HepG2 (cell line): ENCODE measurements around the gene ARHGAP5. TPM values are rescaled to one million over a fixed set of nuclear protein-coding genes. Genes with fewer than 3 reads are reported as not detected.

Source experiments
- HINFP ChIP-seq: sonication (generic); formaldehyde crosslinking; IDR thresholded peaks from 2 replicates; pipeline ENCODE4 v1.4.0; 2020; ENCODE audit warnings: low read depth, mild to moderate bottlenecking, missing genetic modification reagents
- JUND ChIP-seq: sonication (generic); formaldehyde crosslinking; IDR thresholded peaks from 2 replicates; pipeline ENCODE4 v1.8.0; 2022; ENCODE audit warnings: mild to moderate bottlenecking, missing genetic modification reagents
- KDM5B ChIP-seq: sonication (generic); formaldehyde crosslinking; IDR thresholded peaks from 2 replicates; pipeline ENCODE4 v1.4.0; 2020; ENCODE audit warnings: missing genetic modification reagents, mild to moderate bottlenecking, borderline replicate concordance
- KLF11 ChIP-seq: IDR thresholded peaks from 2 replicates; pipeline ENCODE4 v1.6.1; 2016; ENCODE audit warnings: missing compliant biosample characterization
- KLF9 ChIP-seq: IDR thresholded peaks from 2 replicates; pipeline ENCODE4 v1.6.1; 2016; ENCODE audit warnings: low read depth
- NONO ChIP-seq, 2 experiments: fragments of 450-650 bp in 1 of 2; sonication (generic) in 1 of 2; formaldehyde crosslinking in 1 of 2; IDR thresholded peaks in 1 of 2; conservative IDR thresholded peaks in 1 of 2; 2 replicates each; pipeline versions ENCODE4 v1.6.1 to v1.8.0; 2017 to 2022; ENCODE audit warnings: mild to moderate bottlenecking in 1 of 2, missing genetic modification reagents in 1 of 2, moderate library complexity in 1 of 2
- RBAK ChIP-seq: sonication (generic); formaldehyde crosslinking; IDR thresholded peaks from 2 replicates; pipeline ENCODE4 v1.5.1; 2020; ENCODE audit warnings: mild to moderate bottlenecking, missing genetic modification reagents
- SETDB1 ChIP-seq: sonication (generic); formaldehyde crosslinking; IDR thresholded peaks from 2 replicates; pipeline ENCODE4 v1.5.1; 2020; ENCODE audit warnings: missing genetic modification reagents, mild to moderate bottlenecking, borderline replicate concordance
- ZBTB21 ChIP-seq: sonication (generic); formaldehyde crosslinking; IDR thresholded peaks from 2 replicates; pipeline ENCODE4 v1.4.0; 2020; ENCODE audit warnings: missing genetic modification reagents
- ZBTB39 ChIP-seq: sonication (generic); formaldehyde crosslinking; IDR thresholded peaks from 2 replicates; pipeline ENCODE4 v1.5.0; 2020; ENCODE audit warnings: missing genetic modification reagents
- ZEB1 ChIP-seq: IDR thresholded peaks from 2 replicates; pipeline ENCODE4 v1.6.1; 2012; ENCODE audit warnings: mild to moderate bottlenecking, low read depth, inconsistent platforms; ENCODE audit not compliant: insufficient replicate concordance
- ZNF101 ChIP-seq: sonication (generic); formaldehyde crosslinking; IDR thresholded peaks from 2 replicates; pipeline ENCODE4 v1.4.0; 2020; ENCODE audit warnings: mild to moderate bottlenecking, low read depth, missing genetic modification reagents, borderline replicate concordance
- ZNF318 ChIP-seq: sonication (generic); formaldehyde crosslinking; IDR thresholded peaks from 2 replicates; pipeline ENCODE4 v1.4.0; 2020; ENCODE audit warnings: mild to moderate bottlenecking, missing genetic modification reagents
- ZNF546 ChIP-seq: sonication (generic); formaldehyde crosslinking; conservative IDR thresholded peaks from 2 replicates; pipeline ENCODE4 v1.8.1; 2023; ENCODE audit warnings: mild to moderate bottlenecking, missing genetic modification reagents
- polyA plus RNA-seq, 8 experiments: library from polyadenylated mRNA; depleted of rRNA in 3 of 8; stranded (reverse) in 7 of 8; unstranded in 1 of 8; fragments of >200 nt; fragmentation: Illumina TruSeq in 4 of 8; extraction: Trizol in 4 of 8; gene quantifications; 2 replicates each; pipeline versions ENCODE4 v1.2.1 to v1.2.3, GENCODE V29; 2011 to 2016; ENCODE audit warnings: low read depth in 4 of 8, missing spikeins in 1 of 8, mixed read lengths in 1 of 8; ENCODE audit not compliant: insufficient read depth in 1 of 8
- total RNA-seq, 5 experiments: library from RNA; depleted of rRNA; stranded (reverse); fragments of >200 nt; fragmentation: Illumina TruSeq; extraction: Trizol; gene quantifications; 2 replicates each; pipeline ENCODE4 v1.2.3, GENCODE V29; 2016; ENCODE audit warnings: low read depth in 1 of 5

Gene ARHGAP5
- total and polyA plus RNA-seq, 2 of the 13 experiments (the other 11 are each of a cell fraction or from before 2014, with no cell fraction given): 33.7 to 144 TPM

- TF ChIP-seq NONO (IDR thresholded peaks at IDR 0.05) (no peak), NONO (CRISPR knock-in tag; conservative IDR thresholded peaks at IDR 0.05) (peak; percentile 92), ZNF546 (CRISPR knock-in tag) (peak; percentile 93), KDM5B (CRISPR knock-in tag) (peak; percentile 99), ZNF318 (no peak; the same call in 1 of the 2 replicates), ZEB1 (no peak), ZBTB21 (CRISPR knock-in tag) (no peak), ZNF101 (CRISPR knock-in tag) (peak; percentile 94; the same call in 1 of the 2 replicates), KLF11 (CRISPR knock-in tag) (peak; percentile 93; the same call in 1 of the 2 replicates), SETDB1 (CRISPR knock-in tag) (0 out of 2 replicates have a peak, but pooled peaks have one; percentile 4), HINFP (CRISPR knock-in tag) (no peak; the same call in 1 of the 2 replicates), RBAK (CRISPR knock-in tag) (no peak), KLF9 (CRISPR knock-in tag) (peak; percentile 91; the same call in 1 of the 2 replicates), JUND (CRISPR knock-in tag) (peak; percentile 85), ZBTB39 (peak; percentile 68; the same call in 1 of the 2 replicates)
Measured at GRCh38 chr14:32202998-32203882, 126.1 kb downstream of the ARHGAP5 start, which contains the start of gene RNU6-8 (continued).
